ENCODE data around the gene ROPN1L. TPM values are rescaled to one million over a fixed set of nuclear protein-coding genes. Genes with fewer than 3 reads are reported as not detected.

ROPN1L gene
- total and polyA plus RNA-seq, 10 of the 15 experiments (the other 5 are each of a cell fraction or from before 2014, with no cell fraction given), result 0.07 to 0.38 (median 0.22) TPM; not detected in 6

GRCh38 chr5:10454591-10455276 lies 13.1 kb downstream of the ROPN1L start (continued):
- TF ChIP-seq RELA (IDR thresholded peaks at IDR 0.05; ENCODE audit: borderline replicate concordance, partially characterized antibody), result no peak
- no peak for TF ChIP-seq NRF1 (conservative IDR thresholded peaks at IDR 0.05; ENCODE audit: low read depth, low read length)
- no peak for TF ChIP-seq RUNX3 (IDR thresholded peaks at IDR 0.05; ENCODE audit: low read length)
- TF ChIP-seq HDGF (IDR thresholded peaks at IDR 0.05), result no peak

- no peaks in the 10 kb centered on the region; a peak in 1 of 4 replicates for H3K27me3 ChIP-seq (replicated peaks in 1 of 2; ENCODE audit: control insufficient read depth in 2 of 2, insufficient read depth in 2 of 2, low read length in 1 of 2)
- no peak overlapping the region for H3K27ac ChIP-seq (ENCODE audit: control insufficient read depth, insufficient read depth)
- H3K4me1 ChIP-seq (ENCODE audit: control insufficient read depth, insufficient read depth, low read length), result no peaks in the 10 kb centered on the region
- DNase-seq (ENCODE audit: low read depth, low spot score) (no peak), FAIRE-seq (no peak), ATAC-seq (no peak)
- WGBS (ENCODE audit: insufficient coverage, insufficient replicate concordance, low lambda C conversion rate, missing lambda C conversion rate), result 70% methylated on average over 14 of the region's 14 CpGs
- no peaks in the 10 kb centered on the region for H3K36me3 ChIP-seq (ENCODE audit: control insufficient read depth in 2 of 2, insufficient read depth in 2 of 2, low read length in 1 of 2)
- no peaks in the 10 kb centered on the region for H4K20me1 ChIP-seq (ENCODE audit: control insufficient read depth, insufficient read depth)
- ChIA-PET RAD21 (ENCODE audit: unreplicated experiment) (interaction anchor here (0.5 to 8.3 kb wide), 7 partner anchors 53 to 235 kb away, joined by 3 to 186 read pairs (median 8); no protein-coding TSS in a partner anchor), POLR2A (no interaction called here), SMC1A (ENCODE audit: uncharacterized antibody, unreplicated experiment) (interaction anchor here (0.8 to 9.2 kb wide), 9 partner anchors 35 to 234 kb away, joined by 3 to 168 read pairs (median 4); no protein-coding TSS in a partner anchor), CTCF (interaction anchor here (0.9 to 9.9 kb wide), 10 partner anchors 12 to 321 kb away, joined by 3 to 229 read pairs (median 5); no protein-coding TSS in a partner anchor)
- H3K79me2 ChIP-seq (ENCODE audit: control insufficient read depth, insufficient read depth, low read length), result no peaks in the 10 kb centered on the region
- in situ Hi-C loops (cut with MboI) (loop anchor here (25.0 kb wide), 2 partner anchors 732 to 1557 kb away; no protein-coding TSS in a partner anchor), intact Hi-C loops (cut with micrococcal nuclease; ENCODE audit: unreplicated experiment) (loop anchor here (10.0 kb wide), 3 partner anchors 300 to 730 kb away; no protein-coding TSS in a partner anchor)
- no peak overlapping the region for H3K4me2 ChIP-seq (ENCODE audit: control insufficient read depth, insufficient read depth)
- H3K9me3 ChIP-seq (replicated peaks; ENCODE audit: control insufficient read depth, insufficient read depth, low read length), result no peaks in the 10 kb centered on the region
- no peak overlapping the region for H3K4me3 ChIP-seq
- no peak overlapping the region for H2AFZ ChIP-seq (ENCODE audit: control insufficient read depth, low read depth, low read length)
- no peak overlapping the region for H3K9ac ChIP-seq (ENCODE audit: control insufficient read depth, insufficient read depth, low read length)
- no TSS peak for BruUV-seq (replicated peaks)
- TF ChIP-seq IRF3 (IDR thresholded peaks at IDR 0.05), result no peak
- TF ChIP-seq SPI1 (IDR thresholded peaks at IDR 0.05; ENCODE audit: borderline replicate concordance, insufficient read depth, low read depth, low read length), result no peak
- no peak for TF ChIP-seq MTA2 (IDR thresholded peaks at IDR 0.05; ENCODE audit: low read depth)
- no peak for TF ChIP-seq USF1 (IDR thresholded peaks at IDR 0.05; ENCODE audit: borderline replicate concordance, extremely low read length, insufficient read depth, low read depth, low read length)
- TF ChIP-seq ZBTB33 (IDR thresholded peaks at IDR 0.05), result no peak
- no peak for TF ChIP-seq E2F8 (IDR thresholded peaks at IDR 0.05; ENCODE audit: low read depth, partially characterized antibody)
These were observed 13.6 kb downstream of the ROPN1L start for GRCh38 chr5:10455277-10455670.

Measured in GM12878 (cell line).